A549 (cell line): ENCODE results near the gene SOX6.

ENCODE experiments used
- NR3C1 ChIP-seq: fragments of >200 bp; sonication (Bioruptor Twin); formaldehyde crosslinking; IDR thresholded peaks from 3 replicates; pipeline ENCODE4 v1.6.1; 2017
- TF ChIP-seq, protein P1 (sequence below): fragments of 250-450 bp; sonication (Bioruptor Pico); IDR thresholded peaks from 2 replicates; pipeline ENCODE4 v1.5.0; 2021; ENCODE audit warnings: mild to moderate bottlenecking, moderate library complexity, borderline replicate concordance
- TF ChIP-seq, protein P2 (sequence below): fragments of >200 bp; sonication (Bioruptor Twin); formaldehyde crosslinking; IDR thresholded peaks from 3 replicates; pipeline ENCODE4 v1.6.1; 2016

DNA sequence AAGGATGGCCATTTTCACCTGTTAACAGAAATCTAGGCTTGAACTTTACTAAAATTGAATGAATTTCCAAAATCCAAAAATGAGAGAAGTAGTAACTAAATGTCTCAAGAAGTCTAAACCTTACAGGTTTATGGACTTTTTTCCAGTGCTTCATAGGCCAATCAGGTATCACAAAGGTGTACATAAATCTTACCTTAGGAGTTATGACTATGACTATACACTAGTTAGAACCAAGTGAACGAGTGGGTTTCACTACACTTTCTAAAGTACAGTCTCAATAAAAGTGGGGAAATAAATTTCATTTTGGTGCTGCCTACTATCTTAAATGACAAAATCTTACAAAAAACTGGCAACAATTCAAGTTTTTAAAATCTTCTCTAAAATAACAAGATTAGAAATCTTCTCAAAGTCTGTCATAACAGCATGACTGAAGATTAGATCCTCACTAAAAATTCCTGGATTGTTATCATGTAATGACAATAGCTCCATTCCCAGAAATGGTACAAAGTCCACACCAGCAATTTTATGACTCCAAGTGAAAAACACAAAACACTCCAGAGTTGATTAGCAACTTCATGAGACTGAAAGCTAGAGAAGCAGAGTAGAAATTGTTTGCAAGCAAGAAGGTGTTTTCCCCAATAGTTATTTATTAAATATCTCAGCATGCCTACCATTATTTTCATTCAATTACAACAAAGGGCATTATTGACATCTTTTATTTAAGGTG, 20.9 kb downstream of the SOX6 start:
- TF ChIP-seq, protein P1, sequence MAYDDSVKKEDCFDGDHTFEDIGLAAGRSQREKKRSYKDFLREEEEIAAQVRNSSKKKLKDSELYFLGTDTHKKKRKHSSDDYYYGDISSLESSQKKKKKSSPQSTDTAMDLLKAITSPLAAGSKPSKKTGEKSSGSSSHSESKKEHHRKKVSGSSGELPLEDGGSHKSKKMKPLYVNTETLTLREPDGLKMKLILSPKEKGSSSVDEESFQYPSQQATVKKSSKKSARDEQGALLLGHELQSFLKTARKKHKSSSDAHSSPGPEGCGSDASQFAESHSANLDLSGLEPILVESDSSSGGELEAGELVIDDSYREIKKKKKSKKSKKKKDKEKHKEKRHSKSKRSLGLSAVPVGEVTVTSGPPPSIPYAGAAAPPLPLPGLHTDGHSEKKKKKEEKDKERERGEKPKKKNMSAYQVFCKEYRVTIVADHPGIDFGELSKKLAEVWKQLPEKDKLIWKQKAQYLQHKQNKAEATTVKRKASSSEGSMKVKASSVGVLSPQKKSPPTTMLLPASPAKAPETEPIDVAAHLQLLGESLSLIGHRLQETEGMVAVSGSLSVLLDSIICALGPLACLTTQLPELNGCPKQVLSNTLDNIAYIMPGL (CRISPR knock-in tag), result no peak
- TF ChIP-seq, protein P2, sequence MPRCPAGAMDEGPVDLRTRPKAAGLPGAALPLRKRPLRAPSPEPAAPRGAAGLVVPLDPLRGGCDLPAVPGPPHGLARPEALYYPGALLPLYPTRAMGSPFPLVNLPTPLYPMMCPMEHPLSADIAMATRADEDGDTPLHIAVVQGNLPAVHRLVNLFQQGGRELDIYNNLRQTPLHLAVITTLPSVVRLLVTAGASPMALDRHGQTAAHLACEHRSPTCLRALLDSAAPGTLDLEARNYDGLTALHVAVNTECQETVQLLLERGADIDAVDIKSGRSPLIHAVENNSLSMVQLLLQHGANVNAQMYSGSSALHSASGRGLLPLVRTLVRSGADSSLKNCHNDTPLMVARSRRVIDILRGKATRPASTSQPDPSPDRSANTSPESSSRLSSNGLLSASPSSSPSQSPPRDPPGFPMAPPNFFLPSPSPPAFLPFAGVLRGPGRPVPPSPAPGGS, result no peak
- TF ChIP-seq NR3C1, result no peak
